Transverse colon (tissue), 3 donors: ENCODE data around the gene UBLCP1.

Source experiments
- EP300 ChIP-seq: sonication (generic); formaldehyde crosslinking; IDR thresholded peaks from one replicate; pipeline ENCODE4 v1.6.1; 2017; ENCODE audit warnings: antibody characterized with exemption, low read depth
- POLR2A ChIP-seq: fragments of 450-650 bp; IDR thresholded peaks from one replicate; pipeline ENCODE4 v1.6.1; 2016; ENCODE audit warnings: antibody characterized with exemption, mild to moderate bottlenecking, moderate library complexity
- TF ChIP-seq, protein P1 (sequence below), 5 experiments: fragments of 200-600 bp in 3 of 5; fragments of 450-650 bp in 2 of 5; sonication (generic) in 3 of 5; IDR thresholded peaks; 1 replicate in 2 of 5; 2 replicates in 3 of 5; pipeline ENCODE4 v1.5.1; 2016 to 2017; ENCODE audit warnings: antibody characterized with exemption in 5 of 5, inconsistent platforms in 3 of 5, mild to moderate bottlenecking in 2 of 5, moderate library complexity in 1 of 5

- TF ChIP-seq, protein P1, sequence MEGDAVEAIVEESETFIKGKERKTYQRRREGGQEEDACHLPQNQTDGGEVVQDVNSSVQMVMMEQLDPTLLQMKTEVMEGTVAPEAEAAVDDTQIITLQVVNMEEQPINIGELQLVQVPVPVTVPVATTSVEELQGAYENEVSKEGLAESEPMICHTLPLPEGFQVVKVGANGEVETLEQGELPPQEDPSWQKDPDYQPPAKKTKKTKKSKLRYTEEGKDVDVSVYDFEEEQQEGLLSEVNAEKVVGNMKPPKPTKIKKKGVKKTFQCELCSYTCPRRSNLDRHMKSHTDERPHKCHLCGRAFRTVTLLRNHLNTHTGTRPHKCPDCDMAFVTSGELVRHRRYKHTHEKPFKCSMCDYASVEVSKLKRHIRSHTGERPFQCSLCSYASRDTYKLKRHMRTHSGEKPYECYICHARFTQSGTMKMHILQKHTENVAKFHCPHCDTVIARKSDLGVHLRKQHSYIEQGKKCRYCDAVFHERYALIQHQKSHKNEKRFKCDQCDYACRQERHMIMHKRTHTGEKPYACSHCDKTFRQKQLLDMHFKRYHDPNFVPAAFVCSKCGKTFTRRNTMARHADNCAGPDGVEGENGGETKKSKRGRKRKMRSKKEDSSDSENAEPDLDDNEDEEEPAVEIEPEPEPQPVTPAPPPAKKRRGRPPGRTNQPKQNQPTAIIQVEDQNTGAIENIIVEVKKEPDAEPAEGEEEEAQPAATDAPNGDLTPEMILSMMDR (IDR thresholded peaks at IDR 0.05) = no peak
- no peak for TF ChIP-seq EP300
- no peak for TF ChIP-seq POLR2A
These were observed 42.9 kb upstream of the UBLCP1 start for GRCh38 chr5:159220206-159220605.
